Vagina (tissue), 2 donors: Measurements from ENCODE around the gene HK2.
"Not testable (repeated sequence)": the region's sequence is repeated elsewhere in the genome, so short reads cannot be mapped to it uniquely, and the experiment has no call there.

ENCODE experiments used
- CTCF ChIP-seq, 3 experiments: fragments of 450-650 bp in 2 of 3; fragments of 200-600 bp in 1 of 3; sonication (generic) in 1 of 3; IDR thresholded peaks; one replicate each; pipeline ENCODE4 v1.5.1; 2017 to 2019; ENCODE audit warnings: antibody characterized with exemption in 3 of 3, mild to moderate bottlenecking in 2 of 3, moderate library complexity in 2 of 3
- POLR2A ChIP-seq, 2 donors: fragments of 450-650 bp; IDR thresholded peaks; one replicate each; pipeline ENCODE4 v1.6.1; 2017; ENCODE audit warnings: antibody characterized with exemption in 2 of 2, mild to moderate bottlenecking in 2 of 2, moderate library complexity in 2 of 2

- not testable (repeated sequence) for TF ChIP-seq CTCF, POLR2A (IDR thresholded peaks at IDR 0.05)
Observed at GRCh38 chr2:74907560-74907959, 73.6 kb downstream of the HK2 start.
